ENCODE data around the gene CLSTN2.

The CLSTN2 gene

DNA sequence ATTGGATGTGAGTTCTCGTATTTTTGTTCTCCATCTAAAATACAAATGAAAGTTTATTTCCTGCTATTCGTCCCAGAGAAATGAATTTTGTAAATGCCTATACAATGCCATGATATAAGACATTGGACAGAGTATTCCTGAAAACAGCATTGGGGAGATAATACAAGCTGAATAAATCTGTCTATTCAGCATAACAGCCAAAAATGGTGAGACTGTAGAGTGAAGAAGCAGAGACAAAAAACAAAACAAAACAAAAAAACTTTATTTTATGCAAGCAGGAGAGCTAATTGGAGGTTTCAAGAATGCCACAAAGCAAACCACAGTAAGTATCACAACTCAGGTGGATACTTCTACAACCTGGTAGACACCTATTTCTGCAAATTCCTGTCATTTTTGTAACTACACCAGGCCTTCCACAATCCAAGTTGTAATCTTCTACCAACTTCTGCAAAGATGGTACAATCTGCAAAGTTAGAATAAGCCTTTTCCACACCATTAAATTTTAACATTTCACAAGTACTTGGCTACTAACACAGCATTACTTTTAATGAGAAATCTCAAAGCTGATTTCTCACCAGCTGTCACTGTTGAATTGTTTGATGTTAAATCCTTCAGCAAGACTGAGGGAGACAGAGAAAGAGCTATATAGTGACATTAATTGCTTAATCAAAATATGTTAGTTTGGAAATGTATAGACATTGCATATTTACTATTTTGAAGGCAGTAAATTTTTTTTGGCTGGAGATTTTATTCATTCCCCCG lies 163.1 kb downstream of the CLSTN2 start:
- TF ChIP-seq, protein P1, sequence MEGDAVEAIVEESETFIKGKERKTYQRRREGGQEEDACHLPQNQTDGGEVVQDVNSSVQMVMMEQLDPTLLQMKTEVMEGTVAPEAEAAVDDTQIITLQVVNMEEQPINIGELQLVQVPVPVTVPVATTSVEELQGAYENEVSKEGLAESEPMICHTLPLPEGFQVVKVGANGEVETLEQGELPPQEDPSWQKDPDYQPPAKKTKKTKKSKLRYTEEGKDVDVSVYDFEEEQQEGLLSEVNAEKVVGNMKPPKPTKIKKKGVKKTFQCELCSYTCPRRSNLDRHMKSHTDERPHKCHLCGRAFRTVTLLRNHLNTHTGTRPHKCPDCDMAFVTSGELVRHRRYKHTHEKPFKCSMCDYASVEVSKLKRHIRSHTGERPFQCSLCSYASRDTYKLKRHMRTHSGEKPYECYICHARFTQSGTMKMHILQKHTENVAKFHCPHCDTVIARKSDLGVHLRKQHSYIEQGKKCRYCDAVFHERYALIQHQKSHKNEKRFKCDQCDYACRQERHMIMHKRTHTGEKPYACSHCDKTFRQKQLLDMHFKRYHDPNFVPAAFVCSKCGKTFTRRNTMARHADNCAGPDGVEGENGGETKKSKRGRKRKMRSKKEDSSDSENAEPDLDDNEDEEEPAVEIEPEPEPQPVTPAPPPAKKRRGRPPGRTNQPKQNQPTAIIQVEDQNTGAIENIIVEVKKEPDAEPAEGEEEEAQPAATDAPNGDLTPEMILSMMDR (IDR thresholded peaks at IDR 0.05): no peak
- DNase-seq (ENCODE audit: low spot score): no peak

DNA sequence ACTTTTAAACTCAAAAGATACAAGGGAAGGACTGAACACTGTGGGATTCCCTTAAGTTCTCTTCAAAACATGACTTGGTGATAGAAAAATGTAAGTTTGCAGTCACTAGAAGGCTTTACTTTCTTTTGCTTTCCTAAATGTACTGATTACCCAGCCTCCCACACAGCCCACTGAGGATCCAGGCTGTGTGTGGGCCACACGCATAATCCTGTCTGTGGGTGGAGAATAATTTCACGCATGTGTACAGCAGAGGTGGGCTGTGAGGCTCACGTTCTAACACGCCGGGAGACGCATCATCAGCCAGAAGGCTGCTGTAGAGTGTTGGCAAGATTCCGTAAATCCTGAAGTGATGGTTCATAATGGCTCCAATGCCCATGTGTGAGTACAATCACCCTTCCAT lies 165.5 kb downstream of the CLSTN2 start:
- no peak overlapping the region for H3K4me3 ChIP-seq
- H3K27ac ChIP-seq: no peak overlapping the region
- DNase-seq (ENCODE audit: low spot score): no peak
- TF ChIP-seq, protein P1 (IDR thresholded peaks at IDR 0.05): no peak

More for the DNA sequence above, 163.1 kb downstream of the CLSTN2 start:
- Histone ChIP-seq H3K27ac (no peak overlapping the region), H3K4me3 (no peak overlapping the region)

DNA sequence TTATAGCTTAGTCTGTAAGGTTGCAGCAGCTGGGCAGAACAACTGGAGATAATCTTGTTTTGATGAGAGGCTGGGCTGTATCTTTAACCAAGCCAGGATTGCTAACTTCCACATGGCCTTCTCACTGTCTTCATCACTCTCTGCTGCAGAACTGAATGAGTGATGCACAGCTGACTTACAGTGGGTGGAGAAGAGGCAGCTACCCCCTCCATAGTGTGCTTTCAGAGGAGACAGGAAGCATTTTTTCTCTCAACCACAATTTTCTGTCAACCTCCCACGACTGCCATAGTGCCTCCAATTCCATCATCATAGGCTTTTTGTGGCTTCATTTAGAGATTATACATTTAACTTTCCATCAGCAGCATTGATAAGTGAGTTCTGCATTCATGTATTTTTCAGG lies 168.2 kb downstream of the CLSTN2 start:
- H3K4me3 ChIP-seq: no peak overlapping the region
- TF ChIP-seq, protein P1 (IDR thresholded peaks at IDR 0.05): no peak
- no peak for DNase-seq (ENCODE audit: low spot score)
- H3K27ac ChIP-seq: no peak overlapping the region

DNA sequence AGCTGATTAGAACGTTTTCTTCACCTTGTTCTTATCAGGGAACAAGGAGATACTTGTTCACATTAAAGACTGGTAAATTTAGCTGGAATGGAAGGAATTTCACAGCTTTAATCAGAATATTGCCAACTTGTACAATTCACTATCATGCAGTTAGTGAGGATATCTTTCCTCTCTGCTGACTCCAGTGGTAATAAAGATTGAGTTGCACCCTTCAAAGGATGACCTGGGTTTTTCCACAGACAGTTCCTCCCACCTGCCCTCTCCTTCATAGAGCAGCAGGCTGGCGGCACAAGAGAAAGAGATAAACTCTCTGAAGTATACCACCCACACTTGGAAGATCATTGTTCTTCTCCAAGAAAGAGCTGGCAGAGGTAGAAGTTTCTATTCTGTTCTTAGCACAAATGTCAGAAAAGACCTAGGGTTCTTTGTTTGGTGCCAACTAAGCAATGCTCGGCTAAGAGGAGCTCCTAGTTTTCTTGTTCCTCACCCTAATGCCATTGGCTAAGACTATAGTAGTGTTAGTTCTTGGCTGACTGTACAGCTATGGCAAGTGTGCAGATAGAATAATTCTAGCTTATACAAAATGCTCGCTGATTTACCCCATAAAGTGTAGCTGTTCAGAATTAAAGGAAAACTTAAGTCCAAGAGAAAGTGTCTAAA lies 169.1 kb downstream of the CLSTN2 start:
- no peak overlapping the region for H3K27ac ChIP-seq
- no peak overlapping the region for H3K4me3 ChIP-seq
- DNase-seq (ENCODE audit: low spot score): no peak
- TF ChIP-seq, protein P1 (IDR thresholded peaks at IDR 0.05): no peak

DNA sequence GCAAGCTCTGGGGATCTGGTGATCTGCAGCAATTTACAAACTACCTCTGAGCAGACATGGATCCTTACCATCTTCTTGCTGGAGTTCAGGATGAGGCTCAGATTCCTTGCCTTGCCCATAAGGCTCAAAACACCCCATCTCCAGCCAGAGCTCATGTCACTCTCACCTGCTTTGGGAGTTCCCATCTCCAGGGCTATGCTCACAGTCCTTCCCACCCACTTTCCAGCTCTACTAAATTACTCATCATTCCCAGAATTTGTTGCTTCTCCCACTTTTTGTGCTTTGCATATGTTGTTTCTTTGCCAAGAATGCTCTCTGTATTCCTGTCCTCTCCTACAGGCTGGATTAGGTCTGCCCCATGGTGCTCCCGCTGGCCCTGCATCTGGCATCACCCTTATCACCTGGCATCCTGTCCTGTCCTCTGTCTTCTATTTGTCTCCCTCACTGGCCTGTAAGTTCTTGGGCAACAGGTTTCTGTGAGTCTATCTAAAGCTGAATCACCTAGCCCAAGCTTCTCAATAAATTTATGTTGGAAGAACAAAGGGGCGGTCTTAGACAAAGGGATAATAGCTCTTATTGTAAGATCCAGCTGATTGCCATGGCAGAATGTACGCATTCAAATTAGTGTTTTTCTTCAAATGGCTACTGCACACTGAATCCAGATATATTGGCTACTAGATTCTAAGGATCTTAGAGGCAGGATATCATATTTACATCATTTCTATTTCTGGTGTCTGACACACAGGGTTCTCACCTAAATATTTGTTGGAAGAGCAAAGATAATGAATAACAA lies 179.2 kb downstream of the CLSTN2 start:
- no peak for DNase-seq (ENCODE audit: low spot score)
- TF ChIP-seq, protein P1 (IDR thresholded peaks at IDR 0.05): no peak
- Histone ChIP-seq H3K27ac (no peak overlapping the region), H3K4me3 (no peak overlapping the region)

DNA sequence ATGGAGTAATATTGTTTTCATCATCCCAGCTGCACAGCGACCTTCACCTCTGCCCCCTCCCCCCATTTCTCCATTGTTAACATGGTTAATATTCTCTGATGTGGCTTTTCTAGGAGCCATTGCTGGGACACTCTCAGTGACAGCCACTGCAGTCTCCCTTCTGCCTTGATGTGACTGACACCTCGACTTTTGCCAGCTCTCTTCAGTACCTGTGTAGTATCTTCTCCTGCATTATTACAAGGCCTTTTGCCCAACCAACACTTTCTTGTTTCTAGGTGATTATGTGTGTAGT lies 179.8 kb downstream of the CLSTN2 start:
- Histone ChIP-seq H3K4me3 (no peak overlapping the region), H3K27ac (no peak overlapping the region)
- no peak for DNase-seq (ENCODE audit: low spot score)
- TF ChIP-seq, protein P1 (IDR thresholded peaks at IDR 0.05): no peak

Data from coronary artery (tissue), 2 donors.